Liver (tissue), 9 donors: Measurements from ENCODE around the gene ZMYND11. TPM values are rescaled to one million over a fixed set of nuclear protein-coding genes. Genes with fewer than 3 reads are reported as not detected.

ENCODE experiments used
- DNase-seq: peaks from one replicate; pipeline ENCODE4 v3.0.0-alpha.2; 2017; ENCODE audit warnings: low spot score
- H3K27ac ChIP-seq, 2 donors: one replicate each; pipeline ENCODE4 v1.7.0; 2013; ENCODE audit warnings: inconsistent platforms in 2 of 2, low read length in 2 of 2, control low read depth in 1 of 2, low read depth in 1 of 2, mild to moderate bottlenecking in 1 of 2
- H3K27me3 ChIP-seq, 4 donors: one replicate each; pipeline versions ENCODE4 v1.6.1 to v1.7.0; 2013; ENCODE audit warnings: low read length in 3 of 4, inconsistent platforms in 1 of 4, mild to moderate bottlenecking in 1 of 4, moderate library complexity in 1 of 4; ENCODE audit not compliant: control insufficient read depth in 4 of 4, insufficient read depth in 4 of 4
- H3K36me3 ChIP-seq, 4 donors: one replicate each; pipeline versions ENCODE4 v1.6.1 to v1.7.0; 2013; ENCODE audit warnings: low read length in 3 of 4, mild to moderate bottlenecking in 3 of 4, low read depth in 1 of 4, moderate library complexity in 1 of 4; ENCODE audit not compliant: control insufficient read depth in 4 of 4, insufficient read depth in 3 of 4
- H3K4me1 ChIP-seq, 4 donors: one replicate each; pipeline versions ENCODE4 v1.6.1 to v1.7.0; 2013; ENCODE audit warnings: low read length in 3 of 4, mild to moderate bottlenecking in 3 of 4, moderate library complexity in 1 of 4; ENCODE audit not compliant: control insufficient read depth in 4 of 4, insufficient read depth in 4 of 4
- H3K4me3 ChIP-seq, 3 donors: one replicate each; pipeline versions ENCODE4 v1.6.1 to v1.7.0; 2013; ENCODE audit warnings: low read length in 3 of 3, control low read depth in 1 of 3, low read depth in 1 of 3, mild to moderate bottlenecking in 1 of 3
- H3K9ac ChIP-seq, 2 donors: one replicate each; pipeline ENCODE4 v1.7.0; 2013; ENCODE audit warnings: low read length in 2 of 2, mild to moderate bottlenecking in 2 of 2, moderate library complexity in 2 of 2, control low read depth in 1 of 2, low read depth in 1 of 2
- H3K9me3 ChIP-seq, 4 donors: one replicate each; pipeline versions ENCODE4 v1.6.1 to v1.7.0; 2013; ENCODE audit warnings: low read length in 3 of 4; ENCODE audit not compliant: control insufficient read depth in 4 of 4
- EGR1 ChIP-seq, 2 donors: IDR thresholded peaks; 2 replicates each; pipeline ENCODE4 v1.6.1; 2016 to 2018; ENCODE audit warnings: antibody characterized with exemption in 2 of 2, low read depth in 2 of 2
- FOXA1 ChIP-seq: IDR thresholded peaks from 2 replicates; pipeline ENCODE4 v1.6.1; 2016; ENCODE audit warnings: antibody characterized with exemption
- FOXA2 ChIP-seq: IDR thresholded peaks from 2 replicates; pipeline ENCODE4 v1.6.1; 2016; ENCODE audit warnings: antibody characterized with exemption
- GABPA ChIP-seq, 2 donors: IDR thresholded peaks in 1 of 2; conservative IDR thresholded peaks in 1 of 2; 2 replicates each; pipeline ENCODE4 v1.6.1; 2016; ENCODE audit warnings: antibody characterized with exemption in 2 of 2, mild to moderate bottlenecking in 1 of 2, moderate library complexity in 1 of 2
- HNF4A ChIP-seq, 2 donors: conservative IDR thresholded peaks; 2 replicates each; pipeline ENCODE4 v1.6.1; 2016; ENCODE audit warnings: antibody characterized with exemption in 2 of 2, mild to moderate bottlenecking in 2 of 2
- HNF4G ChIP-seq: IDR thresholded peaks from 2 replicates; pipeline ENCODE4 v1.6.1; 2016; ENCODE audit warnings: antibody characterized with exemption
- JUND ChIP-seq, 2 donors: IDR thresholded peaks; 2 replicates each; pipeline ENCODE4 v1.6.1; 2016; ENCODE audit warnings: antibody characterized with exemption in 2 of 2
- NR2F2 ChIP-seq: IDR thresholded peaks from 2 replicates; pipeline ENCODE4 v1.6.1; 2016; ENCODE audit warnings: antibody characterized with exemption
- RAD21 ChIP-seq, 2 donors: IDR thresholded peaks; 2 replicates each; pipeline ENCODE4 v1.6.1; 2016; ENCODE audit warnings: antibody characterized with exemption in 2 of 2, mild to moderate bottlenecking in 2 of 2
- RXRA ChIP-seq, 2 donors: IDR thresholded peaks; 2 replicates each; pipeline ENCODE4 v1.6.1; 2017 to 2018; ENCODE audit warnings: antibody characterized with exemption in 2 of 2, mild to moderate bottlenecking in 1 of 2
- SP1 ChIP-seq: IDR thresholded peaks from 2 replicates; pipeline ENCODE4 v1.6.1; 2018; ENCODE audit warnings: antibody characterized with exemption, mild to moderate bottlenecking
- TAF1 ChIP-seq: conservative IDR thresholded peaks from 2 replicates; pipeline ENCODE4 v1.6.1; 2016; ENCODE audit warnings: antibody characterized with exemption, mild to moderate bottlenecking
- YY1 ChIP-seq: IDR thresholded peaks from 2 replicates; pipeline ENCODE4 v1.6.1; 2016; ENCODE audit warnings: antibody characterized with exemption, mild to moderate bottlenecking
- WGBS: extraction: QIAGEN DNeasy Blood & Tissue Kit; methylation state at CpG from one replicate; pipeline ENCODE4 v1.1.7; 2013; 5-methylcytosine and 5-hydroxymethylcytosine counted together
- polyA plus RNA-seq, 2 donors: library from polyadenylated mRNA; stranded (reverse) in 1 of 2; unstranded in 1 of 2; fragments of 200-250 nt in 1 of 2; fragments of >200 nt in 1 of 2; fragmentation: Nextera tagmentation in 1 of 2; extraction: Ambion mirVana in 1 of 2; gene quantifications; one replicate each; pipeline versions ENCODE4 v1.2.1 to v1.2.3, GENCODE V29; 2013 to 2015
- total RNA-seq, 2 donors: library from RNA; depleted of rRNA; stranded (reverse); fragments of >200 nt; gene quantifications; one replicate each; pipeline ENCODE4 v1.2.3, GENCODE V29; 2014
- TF ChIP-seq, protein P1 (sequence below): IDR thresholded peaks from 2 replicates; pipeline ENCODE4 v1.6.1; 2016; ENCODE audit warnings: antibody characterized with exemption
- TF ChIP-seq, protein P2 (sequence below): fragments of 150-350 bp; IDR thresholded peaks from 2 replicates; pipeline ENCODE4 v1.5.1; 2017; ENCODE audit warnings: improper control_type of control experiment, low read depth, low read length; ENCODE audit not compliant: missing input control
- TF ChIP-seq, protein P3 (sequence below): IDR thresholded peaks from 2 replicates; pipeline ENCODE4 v1.6.1; 2016; ENCODE audit warnings: antibody characterized with exemption
- TF ChIP-seq, protein P4 (sequence below): IDR thresholded peaks from 2 replicates; pipeline ENCODE4 v1.6.1; 2016; ENCODE audit warnings: antibody characterized with exemption
- TF ChIP-seq, protein P5 (sequence below): IDR thresholded peaks from 2 replicates; pipeline ENCODE4 v1.6.1; 2016; ENCODE audit warnings: antibody characterized with exemption, mild to moderate bottlenecking
- donor health status: healthy.
- donor health status: healthy.
- donor health status: healthy.
- donor health status: healthy.
- donor health status: healthy.

Gene ZMYND11
- total and polyA plus RNA-seq, 4 donors = 13.2 to 34.3 (median 16.9) TPM

DNA sequence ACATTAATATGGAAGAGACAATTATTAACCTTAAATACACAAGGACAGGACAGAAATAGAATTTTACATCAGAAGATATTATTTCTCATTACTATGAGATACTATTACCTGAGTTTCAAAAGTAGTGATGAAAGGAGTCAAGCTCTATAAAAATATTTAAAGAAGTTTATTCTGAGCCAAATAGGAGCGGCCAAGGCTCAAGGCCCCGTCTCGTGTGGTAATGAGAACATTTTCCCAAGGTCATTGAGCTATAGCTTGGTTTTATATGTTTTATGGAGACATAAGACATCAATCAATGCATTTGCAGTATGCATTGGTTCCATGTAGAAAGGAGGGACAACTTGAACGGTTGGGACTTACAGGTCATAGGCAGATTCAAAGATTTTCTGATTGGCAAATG is 29.4 kb upstream of the ZMYND11 start:
- H3K4me1 ChIP-seq = no peaks in the 10 kb centered on the region
- H3K9ac ChIP-seq = no peak overlapping the region
- 89% methylated on average over 4 of the region's 4 CpGs for WGBS
- no peak overlapping the region for H3K27ac ChIP-seq
- no peaks in the 10 kb centered on the region for H3K27me3 ChIP-seq
- no peak for TF ChIP-seq GABPA (IDR thresholded peaks at IDR 0.05 in 1 of 2, conservative IDR thresholded peaks at IDR 0.05 in 1 of 2)
- TF ChIP-seq HNF4A (conservative IDR thresholded peaks at IDR 0.05) = no peak
- TF ChIP-seq, protein P1, sequence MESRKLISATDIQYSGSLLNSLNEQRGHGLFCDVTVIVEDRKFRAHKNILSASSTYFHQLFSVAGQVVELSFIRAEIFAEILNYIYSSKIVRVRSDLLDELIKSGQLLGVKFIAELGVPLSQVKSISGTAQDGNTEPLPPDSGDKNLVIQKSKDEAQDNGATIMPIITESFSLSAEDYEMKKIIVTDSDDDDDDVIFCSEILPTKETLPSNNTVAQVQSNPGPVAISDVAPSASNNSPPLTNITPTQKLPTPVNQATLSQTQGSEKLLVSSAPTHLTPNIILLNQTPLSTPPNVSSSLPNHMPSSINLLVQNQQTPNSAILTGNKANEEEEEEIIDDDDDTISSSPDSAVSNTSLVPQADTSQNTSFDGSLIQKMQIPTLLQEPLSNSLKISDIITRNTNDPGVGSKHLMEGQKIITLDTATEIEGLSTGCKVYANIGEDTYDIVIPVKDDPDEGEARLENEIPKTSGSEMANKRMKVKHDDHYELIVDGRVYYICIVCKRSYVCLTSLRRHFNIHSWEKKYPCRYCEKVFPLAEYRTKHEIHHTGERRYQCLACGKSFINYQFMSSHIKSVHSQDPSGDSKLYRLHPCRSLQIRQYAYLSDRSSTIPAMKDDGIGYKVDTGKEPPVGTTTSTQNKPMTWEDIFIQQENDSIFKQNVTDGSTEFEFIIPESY = no peak
- no peak for TF ChIP-seq FOXA1
- TF ChIP-seq RXRA (IDR thresholded peaks at IDR 0.05) = no peak
- TF ChIP-seq EGR1 (IDR thresholded peaks at IDR 0.05; ENCODE audit: low read depth in 2 of 2) = no peak
- TF ChIP-seq RAD21 (IDR thresholded peaks at IDR 0.05) = no peak
- no peak for TF ChIP-seq TAF1
- TF ChIP-seq, protein P2, sequence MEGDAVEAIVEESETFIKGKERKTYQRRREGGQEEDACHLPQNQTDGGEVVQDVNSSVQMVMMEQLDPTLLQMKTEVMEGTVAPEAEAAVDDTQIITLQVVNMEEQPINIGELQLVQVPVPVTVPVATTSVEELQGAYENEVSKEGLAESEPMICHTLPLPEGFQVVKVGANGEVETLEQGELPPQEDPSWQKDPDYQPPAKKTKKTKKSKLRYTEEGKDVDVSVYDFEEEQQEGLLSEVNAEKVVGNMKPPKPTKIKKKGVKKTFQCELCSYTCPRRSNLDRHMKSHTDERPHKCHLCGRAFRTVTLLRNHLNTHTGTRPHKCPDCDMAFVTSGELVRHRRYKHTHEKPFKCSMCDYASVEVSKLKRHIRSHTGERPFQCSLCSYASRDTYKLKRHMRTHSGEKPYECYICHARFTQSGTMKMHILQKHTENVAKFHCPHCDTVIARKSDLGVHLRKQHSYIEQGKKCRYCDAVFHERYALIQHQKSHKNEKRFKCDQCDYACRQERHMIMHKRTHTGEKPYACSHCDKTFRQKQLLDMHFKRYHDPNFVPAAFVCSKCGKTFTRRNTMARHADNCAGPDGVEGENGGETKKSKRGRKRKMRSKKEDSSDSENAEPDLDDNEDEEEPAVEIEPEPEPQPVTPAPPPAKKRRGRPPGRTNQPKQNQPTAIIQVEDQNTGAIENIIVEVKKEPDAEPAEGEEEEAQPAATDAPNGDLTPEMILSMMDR = no peak
- TF ChIP-seq, protein P3, sequence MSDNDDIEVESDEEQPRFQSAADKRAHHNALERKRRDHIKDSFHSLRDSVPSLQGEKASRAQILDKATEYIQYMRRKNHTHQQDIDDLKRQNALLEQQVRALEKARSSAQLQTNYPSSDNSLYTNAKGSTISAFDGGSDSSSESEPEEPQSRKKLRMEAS = no peak
- TF ChIP-seq HNF4G = no peak
- TF ChIP-seq FOXA2 = no peak
- no peak for TF ChIP-seq SP1
- TF ChIP-seq, protein P4, sequence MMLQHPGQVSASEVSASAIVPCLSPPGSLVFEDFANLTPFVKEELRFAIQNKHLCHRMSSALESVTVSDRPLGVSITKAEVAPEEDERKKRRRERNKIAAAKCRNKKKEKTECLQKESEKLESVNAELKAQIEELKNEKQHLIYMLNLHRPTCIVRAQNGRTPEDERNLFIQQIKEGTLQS = no peak
- TF ChIP-seq, protein P5, sequence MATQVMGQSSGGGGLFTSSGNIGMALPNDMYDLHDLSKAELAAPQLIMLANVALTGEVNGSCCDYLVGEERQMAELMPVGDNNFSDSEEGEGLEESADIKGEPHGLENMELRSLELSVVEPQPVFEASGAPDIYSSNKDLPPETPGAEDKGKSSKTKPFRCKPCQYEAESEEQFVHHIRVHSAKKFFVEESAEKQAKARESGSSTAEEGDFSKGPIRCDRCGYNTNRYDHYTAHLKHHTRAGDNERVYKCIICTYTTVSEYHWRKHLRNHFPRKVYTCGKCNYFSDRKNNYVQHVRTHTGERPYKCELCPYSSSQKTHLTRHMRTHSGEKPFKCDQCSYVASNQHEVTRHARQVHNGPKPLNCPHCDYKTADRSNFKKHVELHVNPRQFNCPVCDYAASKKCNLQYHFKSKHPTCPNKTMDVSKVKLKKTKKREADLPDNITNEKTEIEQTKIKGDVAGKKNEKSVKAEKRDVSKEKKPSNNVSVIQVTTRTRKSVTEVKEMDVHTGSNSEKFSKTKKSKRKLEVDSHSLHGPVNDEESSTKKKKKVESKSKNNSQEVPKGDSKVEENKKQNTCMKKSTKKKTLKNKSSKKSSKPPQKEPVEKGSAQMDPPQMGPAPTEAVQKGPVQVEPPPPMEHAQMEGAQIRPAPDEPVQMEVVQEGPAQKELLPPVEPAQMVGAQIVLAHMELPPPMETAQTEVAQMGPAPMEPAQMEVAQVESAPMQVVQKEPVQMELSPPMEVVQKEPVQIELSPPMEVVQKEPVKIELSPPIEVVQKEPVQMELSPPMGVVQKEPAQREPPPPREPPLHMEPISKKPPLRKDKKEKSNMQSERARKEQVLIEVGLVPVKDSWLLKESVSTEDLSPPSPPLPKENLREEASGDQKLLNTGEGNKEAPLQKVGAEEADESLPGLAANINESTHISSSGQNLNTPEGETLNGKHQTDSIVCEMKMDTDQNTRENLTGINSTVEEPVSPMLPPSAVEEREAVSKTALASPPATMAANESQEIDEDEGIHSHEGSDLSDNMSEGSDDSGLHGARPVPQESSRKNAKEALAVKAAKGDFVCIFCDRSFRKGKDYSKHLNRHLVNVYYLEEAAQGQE = no peak
- no peak for TF ChIP-seq NR2F2
- H3K36me3 ChIP-seq = no peaks in the 10 kb centered on the region
- H3K9me3 ChIP-seq = no peaks in the 10 kb centered on the region
- H3K4me3 ChIP-seq = no peak overlapping the region
- no peak for DNase-seq

GRCh38 chr10:106740-107139 is 28.5 kb upstream of the ZMYND11 start:
- TF ChIP-seq, protein P2 = no peak
- TF ChIP-seq HNF4G = no peak
- TF ChIP-seq, protein P3 = no peak
- TF ChIP-seq HNF4A (conservative IDR thresholded peaks at IDR 0.05) = no peak
- no peak for TF ChIP-seq NR2F2
- TF ChIP-seq FOXA1 = no peak
- TF ChIP-seq, protein P1 = no peak
- TF ChIP-seq JUND (IDR thresholded peaks at IDR 0.05) = no peak
- TF ChIP-seq FOXA2 = no peak
- no peak for TF ChIP-seq YY1
- no peak for TF ChIP-seq TAF1
- TF ChIP-seq RAD21 (IDR thresholded peaks at IDR 0.05) = no peak
- TF ChIP-seq GABPA (IDR thresholded peaks at IDR 0.05 in 1 of 2, conservative IDR thresholded peaks at IDR 0.05 in 1 of 2) = no peak
- TF ChIP-seq EGR1 (IDR thresholded peaks at IDR 0.05; ENCODE audit: low read depth in 2 of 2) = no peak
- TF ChIP-seq SP1 = no peak
- TF ChIP-seq, protein P4 = no peak

More at GRCh38 chr10:106740-107139, 28.5 kb upstream of the ZMYND11 start:
- Histone ChIP-seq H3K9me3 (no peaks in the 10 kb centered on the region), H3K27ac (no peak overlapping the region), H3K9ac (no peak overlapping the region), H3K4me3 (no peak overlapping the region), H3K27me3 (no peaks in the 10 kb centered on the region), H3K36me3 (no peaks in the 10 kb centered on the region), H3K4me1 (no peaks in the 10 kb centered on the region)
- WGBS = 65% methylated on average over 6 of the region's 6 CpGs
- no peak for DNase-seq
